Posterior vena cava (tissue), 2 donors: ENCODE measurements around the gene CCR5AS.

Experiments
- DNase-seq: peaks from one replicate; pipeline ENCODE4 v3.0.0-alpha.2; 2020; ENCODE audit warnings: low spot score
- intact Hi-C, 2 donors: fragments of 100-400 bp; cut with DNase I; formaldehyde crosslinking; loops; one replicate each; pipeline versions ENCODE4 v1.14.1 to v1.14.2; 2022 to 2023
- donor health status: DM: yes; HTN: yes; CAD: no.
- donor health status: DM: yes; HTN: yes; CAD: no.

CCR5AS gene

DNA sequence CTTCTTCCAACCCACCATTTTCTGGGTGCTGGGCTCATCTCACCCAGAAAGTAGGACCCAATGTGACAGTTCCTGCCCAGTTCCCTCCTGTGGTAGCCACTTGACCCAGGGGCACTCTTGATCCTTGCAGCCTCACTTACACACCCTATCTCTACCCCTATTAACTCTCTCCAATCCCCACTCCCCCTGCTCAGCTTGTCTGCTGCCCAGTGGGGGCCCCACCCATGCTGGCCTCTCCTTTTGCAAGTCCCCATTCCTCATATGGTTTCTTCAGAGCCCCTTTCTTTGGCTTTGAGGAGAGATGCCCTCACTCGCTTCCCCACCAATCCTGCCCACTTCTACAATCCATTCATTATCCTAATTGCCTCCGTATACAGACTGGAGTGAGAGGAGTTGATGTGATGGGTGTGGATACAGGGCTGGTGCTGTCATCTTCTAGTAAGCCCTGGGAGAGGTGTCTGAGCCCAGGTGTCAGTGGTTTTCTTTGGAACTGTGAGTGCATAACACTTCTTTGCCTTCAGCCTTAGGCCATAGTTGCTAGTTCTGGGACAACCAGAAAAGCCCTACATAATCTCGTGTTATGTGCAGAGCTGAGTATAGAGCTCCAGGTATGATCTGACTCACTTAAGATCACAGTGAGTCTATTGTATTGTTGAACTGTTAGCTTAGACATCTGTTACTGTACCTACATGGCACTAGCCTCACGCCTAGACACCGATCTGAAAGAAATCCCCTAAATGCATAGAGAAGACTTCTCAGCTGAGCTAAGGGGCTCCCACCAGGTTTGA is 40.9 kb downstream of the CCR5AS start:
- intact Hi-C loops = no loop called here
- DNase-seq = no peak

DNA sequence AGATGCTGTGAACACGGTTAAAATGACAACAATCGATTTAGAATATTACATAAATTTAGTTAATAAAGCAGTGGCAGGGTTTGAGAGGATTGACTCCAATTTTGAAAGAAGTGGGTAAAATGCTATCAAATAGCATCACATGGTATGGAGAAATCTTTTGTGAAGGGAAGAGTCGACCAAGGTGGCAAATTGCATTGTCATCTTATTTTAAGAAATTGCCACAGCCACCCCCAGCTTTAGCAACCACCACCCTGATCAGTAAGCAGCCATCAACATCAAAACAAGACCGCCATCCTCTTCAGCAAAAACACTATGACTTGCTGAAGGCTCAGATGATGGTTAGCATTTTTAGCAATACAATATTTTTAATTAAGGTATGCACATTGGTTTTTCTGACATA is 41.8 kb downstream of the CCR5AS start:
- DNase-seq = no peak
- intact Hi-C loops = no loop called here

DNA sequence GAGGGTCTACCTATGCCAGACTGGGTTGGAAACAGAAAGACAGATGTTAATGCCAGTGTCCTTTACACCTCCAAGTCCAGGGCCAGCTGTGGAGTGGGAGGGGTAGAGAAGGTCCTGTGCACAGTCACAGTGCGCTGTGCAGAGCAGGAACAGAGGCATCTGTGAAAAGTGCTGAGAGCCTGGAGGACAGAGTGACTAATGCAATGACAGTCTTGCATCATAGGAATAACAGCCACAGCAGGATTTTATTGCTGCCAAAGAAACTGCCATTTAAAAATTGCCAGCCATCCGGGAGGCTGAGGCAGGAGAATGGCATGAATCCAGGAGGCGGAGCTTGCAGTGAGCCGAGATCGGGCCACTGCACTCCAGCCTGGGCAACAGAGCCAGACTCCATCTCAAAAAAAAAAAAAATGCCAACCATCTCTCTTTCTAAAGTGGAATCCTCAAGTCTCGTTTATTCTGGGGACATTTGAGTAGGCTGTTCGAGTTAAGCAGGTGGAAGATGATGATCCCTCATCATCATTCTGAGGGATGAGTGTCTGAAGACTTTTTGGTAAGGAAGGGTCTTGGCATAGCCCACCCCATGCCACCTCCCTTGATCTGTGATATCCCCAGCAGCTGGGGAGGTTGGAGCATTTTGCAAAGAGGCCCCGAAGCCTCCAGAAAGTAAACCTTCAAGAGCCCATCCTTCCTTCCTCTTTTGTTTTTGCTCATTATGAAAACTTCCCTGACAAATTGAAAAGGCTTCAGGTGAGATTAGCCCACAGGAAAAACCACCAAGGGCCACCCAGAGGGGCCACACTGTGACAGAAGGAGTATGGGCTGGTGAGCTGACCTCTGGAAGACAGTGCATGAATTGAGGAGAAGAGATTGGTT is 45.2 kb downstream of the CCR5AS start:
- intact Hi-C loops = no loop called here
- no peak for DNase-seq

DNA sequence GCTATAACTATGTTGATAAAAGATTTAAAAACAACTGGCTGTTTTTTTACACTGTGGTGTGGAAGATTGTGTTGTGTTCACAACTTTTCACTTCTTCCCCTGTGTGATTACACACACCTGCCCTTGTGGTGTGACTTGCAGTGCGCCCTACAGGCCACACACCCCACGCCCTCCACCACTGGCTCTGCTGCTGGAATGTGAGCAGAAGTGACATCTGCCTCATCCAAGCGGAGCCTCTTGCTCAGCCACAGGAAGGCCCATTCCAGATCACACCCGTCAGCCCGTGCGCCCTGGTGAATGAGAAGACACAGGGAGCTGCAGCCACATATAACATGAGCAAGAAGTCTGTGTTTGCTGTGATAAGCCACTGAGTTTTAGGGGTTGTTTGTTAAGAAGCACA is 46.0 kb downstream of the CCR5AS start:
- intact Hi-C loops = no loop called here
- no peak for DNase-seq

DNA sequence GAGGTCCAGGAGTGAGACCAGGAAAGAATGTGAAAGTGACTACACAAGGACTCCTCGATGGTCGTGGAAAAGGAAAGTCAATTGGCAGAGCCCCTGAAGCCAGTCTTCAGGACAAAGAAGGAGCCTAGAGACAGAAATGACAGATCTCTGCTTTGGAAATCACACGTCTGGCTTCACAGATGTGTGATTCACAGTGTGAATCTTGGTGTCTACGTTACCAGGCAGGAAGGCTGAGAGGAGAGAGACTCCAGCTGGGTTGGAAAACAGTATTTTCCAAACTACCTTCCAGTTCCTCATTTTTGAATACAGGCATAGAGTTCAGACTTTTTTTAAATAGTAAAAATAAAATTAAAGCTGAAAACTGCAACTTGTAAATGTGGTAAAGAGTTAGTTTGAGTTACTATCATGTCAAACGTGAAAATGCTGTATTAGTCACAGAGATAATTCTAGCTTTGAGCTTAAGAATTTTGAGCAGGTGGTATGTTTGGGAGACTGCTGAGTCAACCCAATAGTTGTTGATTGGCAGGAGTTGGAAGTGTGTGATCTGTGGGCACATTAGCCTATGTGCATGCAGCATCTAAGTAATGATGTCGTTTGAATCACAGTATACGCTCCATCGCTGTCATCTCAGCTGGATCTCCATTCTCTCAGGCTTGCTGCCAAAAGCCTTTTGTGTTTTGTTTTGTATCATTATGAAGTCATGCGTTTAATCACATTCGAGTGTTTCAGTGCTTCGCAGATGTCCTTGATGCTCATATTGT is 47.0 kb downstream of the CCR5AS start:
- intact Hi-C loops = no loop called here

DNA sequence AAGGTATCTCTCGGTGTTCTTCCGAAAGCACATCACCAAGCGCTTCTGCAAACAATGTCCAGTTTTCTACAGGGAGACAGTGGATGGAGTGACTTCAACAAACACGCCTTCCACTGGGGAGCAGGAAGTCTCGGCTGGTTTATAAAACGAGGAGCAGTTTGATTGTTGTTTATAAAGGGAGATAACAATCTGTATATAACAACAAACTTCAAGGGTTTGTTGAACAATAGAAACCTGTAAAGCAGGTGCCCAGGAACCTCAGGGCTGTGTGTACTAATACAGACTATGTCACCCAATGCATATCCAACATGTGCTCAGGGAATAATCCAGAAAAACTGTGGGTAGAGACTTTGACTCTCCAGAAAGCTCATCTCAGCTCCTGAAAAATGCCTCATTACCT is 48.4 kb downstream of the CCR5AS start:
- DNase-seq = no peak
- intact Hi-C loops = no loop called here

More for the DNA sequence above, 47.0 kb downstream of the CCR5AS start:
- DNase-seq = no peak

DNA sequence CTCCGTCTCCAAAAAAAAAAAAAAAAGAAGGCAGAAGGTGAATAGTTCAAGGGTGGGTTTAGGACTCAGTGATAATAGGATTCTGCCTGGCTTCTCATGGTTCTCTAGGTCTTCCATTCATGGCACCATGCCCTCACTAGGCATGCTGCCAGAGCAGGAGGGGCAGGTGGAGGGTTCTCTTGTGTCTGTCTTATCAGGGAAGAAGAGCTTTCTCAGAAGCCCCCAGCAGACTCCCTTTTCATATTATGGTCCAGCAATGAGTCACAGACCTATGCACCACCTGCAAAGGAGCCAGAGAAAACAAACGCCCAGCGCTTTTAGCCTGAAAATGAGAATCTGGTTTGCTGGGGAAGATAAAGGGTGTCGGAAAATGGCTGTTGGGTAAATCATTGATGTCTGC is 50.0 kb downstream of the CCR5AS start:
- intact Hi-C loops = no loop called here
- DNase-seq = no peak

DNA sequence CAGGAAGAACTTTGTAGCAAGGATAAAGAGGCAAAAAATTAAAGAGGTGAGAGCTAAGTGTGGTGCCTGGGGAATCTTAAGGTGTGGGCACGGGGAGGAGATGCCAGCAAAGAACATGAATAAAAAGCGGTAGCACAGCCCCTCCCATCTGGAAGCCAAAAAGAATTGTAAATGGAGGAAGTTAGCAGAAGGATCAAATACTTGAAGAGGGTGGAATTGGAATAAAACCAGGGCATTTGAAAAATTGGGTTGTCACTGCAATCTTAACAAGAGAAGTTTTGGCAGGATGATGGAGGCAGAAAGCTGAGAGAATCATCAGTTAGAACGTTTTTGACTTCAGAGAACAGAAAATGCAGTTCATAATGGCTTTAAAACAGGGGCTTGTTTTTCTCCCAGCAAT is 50.6 kb downstream of the CCR5AS start:
- no peak for DNase-seq
- intact Hi-C loops = no loop called here

DNA sequence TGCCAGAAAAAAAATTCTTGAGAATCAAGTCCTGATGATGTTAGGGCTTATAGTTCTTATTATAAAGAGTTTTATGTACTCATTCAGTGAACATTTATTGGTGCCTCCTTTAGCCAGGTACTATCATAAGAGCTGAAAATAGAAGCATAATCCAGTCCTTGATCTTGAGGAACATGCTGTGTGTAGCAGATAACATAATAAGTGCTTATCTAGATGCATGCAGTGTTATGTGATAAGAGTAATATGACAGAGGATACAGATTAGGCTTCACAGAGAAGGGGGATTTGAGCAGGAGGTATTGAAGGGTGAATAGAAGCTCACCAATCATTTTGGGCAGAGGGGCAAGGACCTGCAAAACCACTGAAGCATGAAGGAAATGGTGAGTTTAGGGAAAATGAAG is 51.9 kb downstream of the CCR5AS start:
- intact Hi-C loops = no loop called here
- DNase-seq = no peak

DNA sequence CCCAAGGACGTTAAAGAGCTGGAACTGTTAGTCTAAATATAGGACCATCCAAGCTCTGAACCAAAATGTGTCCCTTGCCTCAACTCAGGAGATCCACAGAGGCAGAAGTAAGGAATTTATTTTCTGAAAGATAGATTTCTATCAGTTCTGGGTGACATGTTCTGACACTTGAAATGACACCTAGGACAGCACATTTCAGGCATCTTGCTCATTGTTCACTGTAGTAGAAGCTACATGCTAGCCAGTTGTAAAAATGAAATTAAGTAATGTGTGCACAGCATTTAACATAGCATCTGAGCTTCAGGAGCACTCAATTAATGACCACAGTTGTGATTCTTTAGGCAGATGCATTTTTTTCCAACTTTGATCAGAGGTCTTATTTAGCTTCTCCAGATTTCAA is 52.4 kb downstream of the CCR5AS start:
- intact Hi-C loops = no loop called here

DNA sequence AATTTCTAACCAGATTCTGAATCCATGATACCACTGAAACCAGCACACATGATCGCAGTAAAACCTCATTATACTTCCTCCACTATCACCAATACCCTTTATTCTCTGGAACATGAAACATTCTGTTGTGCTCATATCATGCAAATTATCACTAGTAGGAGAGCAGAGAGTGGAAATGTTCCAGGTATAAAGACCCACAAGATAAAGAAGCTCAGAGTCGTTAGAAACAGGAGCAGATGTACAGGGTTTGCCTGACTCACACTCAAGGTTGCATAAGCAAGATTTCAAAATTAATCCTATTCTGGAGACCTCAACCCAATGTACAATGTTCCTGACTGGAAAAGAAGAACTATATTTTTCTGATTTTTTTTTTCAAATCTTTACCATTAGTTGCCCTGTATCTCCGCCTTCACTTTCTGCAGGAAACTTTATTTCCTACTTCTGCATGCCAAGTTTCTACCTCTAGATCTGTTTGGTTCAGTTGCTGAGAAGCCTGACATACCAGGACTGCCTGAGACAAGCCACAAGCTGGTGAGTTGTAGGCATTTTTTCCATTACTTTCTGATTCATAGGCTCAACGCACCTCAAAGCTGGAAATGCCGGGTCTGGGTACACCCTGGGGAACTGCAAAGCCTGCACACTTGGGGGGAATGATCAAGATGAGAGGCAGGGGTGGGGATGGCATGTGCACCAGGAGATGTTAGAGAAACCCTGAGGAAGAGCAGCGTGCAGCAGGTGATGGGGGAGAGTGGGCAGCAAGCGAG is 53.0 kb downstream of the CCR5AS start, which contains the start of gene CCR2:
Gene CCR2, plus strand, starts transcription at position 465 of the 764 bp plus-strand sequence. CDS start 3,417 bp downstream, outside the sequence.
- intact Hi-C loops = no loop called here
- DNase-seq = no peak

More for the DNA sequence above, 52.4 kb downstream of the CCR5AS start:
- no peak for DNase-seq

DNA sequence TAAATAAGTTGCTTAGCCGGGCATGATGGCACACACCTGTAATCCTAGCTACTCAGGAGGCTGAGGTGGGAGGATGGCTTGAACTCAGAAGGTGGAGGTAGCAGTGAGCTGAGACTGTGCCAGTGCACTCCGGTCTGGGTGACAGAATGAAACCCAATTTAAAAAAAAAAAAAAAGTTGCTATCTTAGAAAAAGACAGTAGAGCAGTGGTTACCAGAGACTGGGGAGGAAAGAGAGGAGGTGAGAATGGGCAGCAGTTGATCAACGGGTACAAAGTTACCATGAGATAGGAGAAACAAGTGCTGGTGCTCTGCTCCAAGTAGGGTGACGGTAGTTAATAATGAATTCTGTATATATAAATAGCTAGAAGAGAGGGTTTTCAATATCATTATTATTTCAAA is 53.8 kb downstream of the CCR5AS start:
- no peak for DNase-seq
- intact Hi-C loops = no loop called here

DNA sequence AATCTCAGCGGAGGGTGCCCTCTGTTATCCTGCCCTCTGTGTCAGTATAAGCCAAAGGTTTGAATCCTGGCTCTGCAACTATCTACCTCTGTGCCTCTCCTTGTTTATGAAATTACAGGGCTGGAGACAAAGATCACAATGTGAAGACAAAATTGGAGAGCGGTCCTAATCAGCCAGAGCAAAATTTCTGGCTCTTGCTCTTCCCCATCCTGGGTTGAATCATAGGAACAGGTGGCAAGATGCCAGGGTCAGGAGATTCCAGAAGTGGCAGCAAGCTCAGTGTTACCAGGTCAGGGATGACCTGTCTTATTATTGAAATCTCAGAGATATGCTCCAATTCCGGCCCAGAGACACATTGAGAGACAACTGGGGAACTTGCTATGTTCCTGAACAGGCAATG is 55.2 kb downstream of the CCR5AS start:
- intact Hi-C loops = no loop called here
- no peak for DNase-seq

DNA sequence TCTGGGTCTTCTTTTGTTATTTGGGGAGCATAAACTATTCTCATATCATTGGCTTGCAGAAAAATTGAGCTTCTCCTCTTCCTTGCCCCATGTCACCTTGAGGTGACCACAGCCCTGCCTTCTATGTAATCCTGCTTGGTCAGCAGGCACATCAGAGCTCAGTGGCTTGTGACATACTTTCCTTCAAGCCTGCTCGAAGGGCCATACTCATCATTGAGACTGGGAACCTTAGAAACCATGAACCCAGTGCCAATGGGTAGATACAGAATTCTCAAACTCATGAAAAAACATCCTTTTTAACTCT is 56.7 kb downstream of the CCR5AS start:
- DNase-seq = no peak

DNA sequence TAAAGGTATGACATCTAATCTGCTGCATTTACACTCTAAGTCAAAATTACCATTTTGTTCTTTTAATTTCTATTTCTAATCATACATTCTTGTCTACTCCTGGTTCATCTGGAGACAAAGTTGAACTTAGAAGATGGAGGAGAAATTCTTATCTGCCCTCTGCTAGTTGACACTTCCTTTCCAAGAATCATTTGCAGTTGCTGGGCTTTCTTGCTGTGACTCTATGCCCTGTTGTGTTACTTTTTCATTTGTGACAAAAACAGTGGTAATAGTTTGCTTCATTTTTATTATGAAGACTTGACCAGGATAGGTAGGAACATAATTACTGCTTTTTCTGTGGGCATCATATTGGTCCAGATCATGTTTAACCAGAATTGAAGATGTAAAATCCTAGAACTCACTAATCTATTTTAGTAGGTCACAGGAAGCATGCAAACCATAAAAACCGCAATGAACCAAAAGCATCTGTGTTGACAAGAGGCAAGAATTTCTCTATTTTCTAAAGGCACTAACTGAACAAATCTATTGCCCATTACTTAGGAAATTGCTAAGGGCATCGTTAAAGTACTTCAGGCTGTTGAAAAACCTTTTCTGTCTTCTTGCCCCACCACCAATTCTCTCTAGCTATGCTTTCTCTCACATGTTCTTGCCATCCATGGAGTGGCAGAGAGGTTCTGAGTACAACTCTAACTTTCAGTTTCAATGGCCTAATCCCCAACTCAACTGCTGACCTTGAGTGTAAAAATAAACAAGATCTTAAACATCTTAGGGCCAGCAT is 57.2 kb downstream of the CCR5AS start:
- intact Hi-C loops = loop anchor here in 1 of 2 donors (5.0 kb wide), 1 partner anchor 983 kb away; no protein-coding TSS in a partner anchor
- DNase-seq = no peak

More for the DNA sequence above, 56.7 kb downstream of the CCR5AS start:
- intact Hi-C loops = no loop called here

DNA sequence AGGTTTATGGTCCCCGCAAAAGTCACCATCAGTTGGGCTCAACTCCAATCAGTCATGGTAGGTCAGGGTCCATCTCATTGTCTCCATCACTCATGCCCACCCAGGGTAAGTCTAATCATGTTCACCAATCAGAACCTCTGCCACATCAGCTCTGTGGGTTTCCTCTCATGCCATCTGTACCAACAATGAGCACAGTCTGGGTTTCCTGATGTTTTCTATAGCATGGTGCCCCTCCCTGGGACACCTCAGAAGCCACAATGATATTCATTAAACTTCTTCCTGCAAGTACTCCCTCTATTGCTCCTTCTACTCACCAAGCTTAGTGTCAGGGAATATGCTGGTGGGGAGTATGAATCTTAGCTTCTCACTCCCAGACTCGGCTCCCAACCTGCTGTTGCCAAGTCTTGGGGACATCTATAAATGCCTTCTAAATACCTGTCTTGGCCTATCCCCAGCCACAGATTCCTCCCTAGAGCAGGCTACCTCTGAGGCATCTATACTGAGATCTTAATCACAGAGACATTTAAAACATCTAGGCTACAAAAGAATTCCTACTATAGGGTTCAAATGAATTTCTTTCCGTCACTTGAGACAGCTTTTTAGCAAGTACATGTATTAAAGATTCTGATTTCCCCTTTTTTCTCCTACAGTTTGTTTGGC is 57.9 kb downstream of the CCR5AS start:
- intact Hi-C loops = loop anchor here in 1 of 2 donors (5.0 kb wide), 1 partner anchor 983 kb away; no protein-coding TSS in a partner anchor
- no peak for DNase-seq

DNA sequence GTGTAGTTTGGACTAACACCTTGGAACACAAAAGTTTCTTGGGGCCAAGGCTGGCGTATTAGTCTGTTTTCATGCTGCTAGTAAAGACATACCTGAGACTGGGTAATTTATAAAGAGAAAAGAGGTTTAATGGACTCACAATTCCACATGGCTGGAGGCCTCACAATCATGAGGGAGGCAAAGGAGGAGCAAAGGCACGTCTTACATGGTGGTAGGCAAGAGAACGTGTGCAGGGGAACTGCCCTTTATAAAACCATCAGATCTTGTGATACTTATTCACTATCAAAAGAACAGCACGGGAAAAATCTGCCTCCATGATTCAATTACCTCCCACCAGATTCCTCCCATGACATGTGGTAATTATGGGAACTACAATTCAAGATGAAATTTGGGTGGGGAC is 62.4 kb downstream of the CCR5AS start:
- intact Hi-C loops = no loop called here
- DNase-seq = no peak

DNA sequence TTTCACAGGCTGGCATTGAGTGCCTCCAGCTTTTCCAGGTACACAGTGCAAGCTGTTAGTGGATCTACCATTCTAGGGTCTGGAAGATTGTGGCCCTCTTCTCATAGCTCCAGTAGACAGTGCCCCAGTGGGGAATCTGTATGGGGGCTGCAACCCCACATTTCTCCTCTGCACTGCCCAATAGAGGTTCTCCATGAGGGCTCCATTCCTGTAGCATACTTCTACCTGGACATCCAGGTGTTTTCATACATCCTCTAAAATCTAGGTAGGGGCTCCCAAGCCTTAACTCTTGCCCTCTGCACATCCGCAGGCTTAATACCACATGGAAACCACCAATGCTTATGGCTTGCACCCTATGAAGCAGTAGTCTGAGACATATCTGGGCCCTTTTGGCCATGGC is 68.0 kb downstream of the CCR5AS start:
- intact Hi-C loops = no loop called here
- DNase-seq = no peak
